HPDE6-E6E7 (cell line): ENCODE measurements around the gene PSMB10.
"Not testable (repeated sequence)": the region's sequence is repeated elsewhere in the genome, so short reads cannot be mapped to it uniquely, and the experiment has no call there.

Experiments used
- DNase-seq: peaks from one replicate; pipeline ENCODE4 v3.0.0; 2011; ENCODE audit warnings: missing footprints; ENCODE audit errors: extremely low spot score

The PSMB10 gene

DNA sequence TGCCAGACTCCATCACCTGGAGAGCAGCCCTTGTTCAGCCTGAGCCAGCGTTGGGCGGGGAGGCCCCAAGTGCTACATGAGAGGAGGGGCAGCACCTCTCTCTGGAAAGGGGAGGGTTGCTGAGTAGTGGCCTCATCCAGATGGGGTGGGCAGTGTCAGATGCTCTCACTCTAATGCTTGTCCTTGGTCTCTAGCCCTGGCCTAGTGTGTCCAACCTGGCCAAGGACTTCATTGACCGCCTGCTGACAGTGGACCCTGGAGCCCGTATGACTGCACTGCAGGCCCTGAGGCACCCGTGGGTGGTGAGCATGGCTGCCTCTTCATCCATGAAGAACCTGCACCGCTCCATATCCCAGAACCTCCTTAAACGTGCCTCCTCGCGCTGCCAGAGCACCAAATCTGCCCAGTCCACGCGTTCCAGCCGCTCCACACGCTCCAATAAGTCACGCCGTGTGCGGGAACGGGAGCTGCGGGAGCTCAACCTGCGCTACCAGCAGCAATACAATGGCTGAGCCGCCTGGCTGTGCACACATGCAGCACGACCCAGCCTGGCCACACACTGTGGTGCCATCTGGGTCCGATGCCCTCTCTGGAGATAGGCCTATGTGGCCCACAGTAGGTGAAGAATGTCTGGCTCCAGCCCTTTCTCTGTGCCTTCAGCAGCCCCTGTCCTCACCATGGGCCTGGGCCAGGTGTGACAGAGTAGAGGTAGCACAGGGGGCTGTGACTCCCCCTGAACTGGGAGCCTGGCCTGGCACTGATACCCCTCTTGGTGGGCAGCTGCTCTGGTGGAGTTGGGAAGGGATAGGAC lies 9.3 kb downstream of the PSMB10 start:
- no peak for DNase-seq

GRCh38 chr16:67926181-67926750 lies 10.4 kb downstream of the PSMB10 start:
- DNase-seq: no peak

- DNase-seq: no peak
Measured at GRCh38 chr16:67924140-67924906, 12.3 kb downstream of the PSMB10 start.

- no peak for DNase-seq
Measured at GRCh38 chr16:67923414-67924116, 13.1 kb downstream of the PSMB10 start.

- no peak for DNase-seq
Measured at GRCh38 chr16:67922740-67923139, 13.9 kb downstream of the PSMB10 start.

DNA sequence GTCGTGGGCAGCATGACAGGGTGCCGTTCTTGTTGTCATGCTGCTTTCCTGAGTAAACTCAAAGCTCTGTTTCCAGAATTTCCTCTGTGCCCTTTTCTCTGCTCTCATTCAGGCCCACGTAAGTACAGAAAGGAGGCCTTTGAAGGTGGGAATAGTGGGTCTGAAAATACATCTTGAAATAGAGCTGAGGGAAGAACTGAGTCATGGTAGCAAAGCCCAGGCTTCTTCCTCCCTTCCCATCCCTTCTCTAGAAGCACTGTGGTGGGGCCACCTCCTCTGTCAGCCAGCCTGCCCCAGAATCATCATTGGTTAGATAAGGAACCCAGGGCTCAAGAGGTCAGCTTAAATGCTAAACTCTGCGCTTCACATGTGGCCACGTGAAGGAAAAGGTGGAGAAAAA lies 14.4 kb downstream of the PSMB10 start:
- no peak for DNase-seq

- DNase-seq: no peak
Measured at GRCh38 chr16:67919622-67920221, 16.9 kb downstream of the PSMB10 start.

GRCh38 chr16:67917852-67918236 lies 18.8 kb downstream of the PSMB10 start:
- peak; percentile 97 for DNase-seq

GRCh38 chr16:67917140-67917851 lies 19.4 kb downstream of the PSMB10 start:
- no peak for DNase-seq

DNA sequence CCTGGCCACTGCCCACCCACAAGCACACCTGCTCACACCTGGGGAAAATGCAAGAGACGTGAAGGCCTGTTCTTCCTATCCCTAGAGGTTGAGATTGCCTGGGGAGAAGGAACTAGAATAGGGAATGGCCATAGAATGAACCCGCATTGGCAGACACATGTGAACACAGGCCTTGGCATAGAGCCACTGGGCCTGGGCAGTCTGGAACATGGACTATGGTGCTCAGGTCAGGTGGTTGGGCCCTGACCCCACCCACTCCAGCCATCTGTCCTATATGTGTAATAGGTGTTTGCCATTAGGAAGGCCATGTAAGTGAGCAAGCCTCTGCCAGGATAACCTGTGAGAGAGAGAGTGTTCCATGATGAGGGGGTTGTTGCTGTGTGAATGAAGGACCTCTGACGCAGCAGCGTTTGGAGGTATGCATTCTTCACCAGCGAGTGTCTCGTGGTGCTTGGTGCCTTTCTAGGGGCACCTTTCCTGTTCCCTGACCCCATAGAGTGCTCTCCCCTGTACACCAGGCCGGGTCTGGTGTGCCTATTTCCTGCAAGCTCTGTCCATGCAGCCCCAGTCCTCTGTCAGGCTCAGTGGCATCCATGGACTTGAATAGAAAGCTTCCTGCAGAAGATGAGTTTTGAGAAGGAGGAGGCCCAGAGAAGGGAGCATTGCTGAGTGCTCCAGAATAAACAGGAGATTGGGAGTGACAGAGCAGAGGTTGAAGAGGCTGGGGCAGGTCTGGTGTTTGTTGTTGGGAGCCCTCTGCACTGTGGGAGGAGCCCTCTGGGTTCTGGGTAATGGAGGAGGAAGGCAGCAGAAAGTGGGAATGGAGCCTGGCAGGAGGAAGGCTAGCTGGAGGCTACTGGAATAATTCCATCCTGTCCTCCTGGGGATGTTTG lies 20.6 kb downstream of the PSMB10 start:
- no peak for DNase-seq

- not testable (repeated sequence) for DNase-seq
Measured at GRCh38 chr16:67915496-67915769, 21.2 kb downstream of the PSMB10 start.

- no peak for DNase-seq
Measured at GRCh38 chr16:67914758-67915495, 21.7 kb downstream of the PSMB10 start.

GRCh38 chr16:67910158-67910557 lies 26.5 kb downstream of the PSMB10 start:
- peak; percentile 58 for DNase-seq

DNA sequence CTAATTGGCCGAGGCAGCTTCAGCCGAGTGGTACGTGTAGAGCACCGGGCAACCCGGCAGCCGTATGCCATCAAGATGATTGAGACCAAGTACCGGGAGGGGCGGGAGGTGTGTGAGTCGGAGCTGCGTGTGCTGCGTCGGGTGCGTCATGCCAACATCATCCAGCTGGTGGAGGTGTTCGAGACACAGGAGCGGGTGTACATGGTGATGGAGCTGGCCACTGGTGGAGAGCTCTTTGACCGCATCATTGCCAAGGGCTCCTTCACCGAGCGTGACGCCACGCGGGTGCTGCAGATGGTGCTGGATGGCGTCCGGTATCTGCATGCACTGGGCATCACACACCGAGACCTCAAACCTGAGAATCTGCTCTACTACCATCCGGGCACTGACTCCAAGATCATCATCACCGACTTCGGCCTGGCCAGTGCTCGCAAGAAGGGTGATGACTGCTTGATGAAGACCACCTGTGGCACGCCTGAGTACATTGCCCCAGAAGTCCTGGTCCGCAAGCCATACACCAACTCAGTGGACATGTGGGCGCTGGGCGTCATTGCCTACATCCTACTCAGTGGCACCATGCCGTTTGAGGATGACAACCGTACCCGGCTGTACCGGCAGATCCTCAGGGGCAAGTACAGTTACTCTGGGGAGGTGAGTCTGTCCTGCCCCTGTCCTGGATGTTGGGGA lies 27.5 kb downstream of the PSMB10 start:
- no peak for DNase-seq

- no peak for DNase-seq
Measured at GRCh38 chr16:67907397-67908180, 29.1 kb downstream of the PSMB10 start.

DNA sequence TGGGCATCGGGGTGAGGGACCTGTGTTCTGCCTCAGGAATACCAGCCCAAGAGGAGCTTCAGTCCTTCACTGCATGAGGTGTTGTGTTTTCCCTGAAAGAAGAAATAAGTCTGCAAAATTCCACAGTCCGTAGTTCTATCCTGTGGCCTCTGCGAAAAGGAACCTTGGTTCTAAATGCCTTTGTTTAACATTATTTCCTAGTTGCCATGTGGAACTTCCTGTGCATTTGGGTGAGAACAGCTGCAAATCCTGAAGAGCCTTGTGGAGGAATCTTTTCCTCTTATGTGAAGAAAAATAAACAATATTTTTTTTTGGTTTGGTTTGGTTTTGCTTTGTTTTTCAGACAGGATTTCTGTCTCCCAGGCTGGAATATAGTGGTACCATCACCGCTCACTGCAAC lies 33.8 kb downstream of the PSMB10 start:
- DNase-seq: no peak

DNA sequence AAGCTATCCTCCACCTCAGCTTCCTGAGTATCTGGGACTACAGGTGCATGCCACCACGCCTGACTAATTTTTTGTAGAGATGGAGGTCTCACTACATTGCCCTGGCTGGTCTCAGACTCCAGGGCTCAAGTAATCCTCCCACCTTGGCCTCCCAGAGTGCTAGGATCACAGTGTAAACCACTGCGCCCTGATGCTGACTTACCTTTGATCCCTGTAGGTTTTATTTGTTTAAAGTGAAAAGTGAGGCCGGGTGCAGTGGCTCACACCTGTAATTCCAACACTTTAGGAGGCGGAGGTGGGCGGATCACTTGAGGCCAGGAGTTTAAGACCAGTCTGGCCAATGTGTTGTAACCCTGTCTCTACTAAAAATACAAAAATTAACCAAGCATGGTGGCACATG lies 34.9 kb downstream of the PSMB10 start:
- no peak for DNase-seq

DNA sequence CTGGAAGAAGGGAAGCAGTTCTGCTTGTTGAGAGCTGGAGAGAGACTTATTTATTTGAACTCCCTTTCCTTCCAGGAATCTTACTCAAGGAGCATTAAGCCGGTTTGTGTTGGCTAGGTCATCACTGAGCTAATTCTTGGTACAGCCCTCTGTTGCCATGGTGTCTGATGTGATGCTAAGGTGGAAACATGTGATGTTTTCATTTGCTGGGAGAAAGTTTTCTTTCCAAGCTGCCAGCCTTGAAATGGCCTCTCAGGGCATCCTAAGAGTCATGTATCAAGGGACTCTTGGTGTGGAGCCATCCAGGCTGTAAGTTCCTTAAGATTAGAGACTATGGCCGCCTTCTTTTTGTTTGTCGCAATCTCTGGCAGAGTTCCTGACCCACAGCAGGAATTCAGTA lies 39.4 kb downstream of the PSMB10 start:
- no peak for DNase-seq
